Measurements from ENCODE around the gene CHCHD6.

The CHCHD6 gene

DNA sequence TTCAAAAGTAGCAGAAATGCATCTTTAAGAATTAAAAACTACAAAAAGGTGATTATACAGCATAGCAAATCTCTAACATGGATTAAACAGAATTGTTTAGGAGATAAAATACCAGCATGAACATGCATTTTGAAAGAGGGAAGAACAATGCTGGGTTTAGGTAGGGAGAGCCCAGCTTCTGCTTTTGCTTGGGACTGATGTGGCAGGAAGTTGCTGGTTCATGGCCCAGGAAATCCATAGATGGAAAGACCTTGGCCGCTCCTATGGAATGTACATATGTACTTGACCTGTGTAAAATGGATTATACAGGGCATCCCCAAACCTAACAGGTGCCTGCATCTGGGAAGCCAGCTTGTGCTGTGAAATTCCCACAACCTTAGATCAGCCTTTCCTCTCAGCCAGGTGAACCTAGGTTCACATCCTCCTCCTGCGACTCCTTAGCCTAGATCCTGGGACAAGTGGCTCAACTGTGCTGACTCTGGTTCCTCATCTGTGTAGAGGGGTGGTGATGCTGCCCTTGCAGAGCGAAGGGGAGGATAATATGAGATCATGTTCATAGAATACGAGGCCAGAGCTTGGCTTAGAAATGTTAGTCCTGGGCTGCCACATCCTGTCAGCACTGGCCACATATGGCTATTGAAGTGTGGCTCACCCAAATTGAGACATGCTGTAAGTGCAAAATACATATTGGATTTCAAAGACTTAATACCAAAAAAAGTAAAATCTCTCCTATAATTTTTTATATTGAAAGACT is 231.9 kb downstream of the CHCHD6 start:
- no peak overlapping the region for H3K27ac ChIP-seq
- no peaks in the 10 kb centered on the region for H3K9me3 ChIP-seq (ENCODE audit: low read depth, low read length)
- no peak for DNase-seq (ENCODE audit: low read depth, low spot score)
- TF ChIP-seq FOXP2 (optimal IDR thresholded peaks at IDR 0.05; ENCODE audit: control extremely low read depth, extremely low read length, insufficient read depth) (no peak), EZH2 (IDR thresholded peaks at IDR 0.05) (no peak), POLR2AphosphoS5 (IDR thresholded peaks at IDR 0.05; ENCODE audit: borderline replicate concordance, low read depth, low read length) (no peak)
- H3K4me3 ChIP-seq = no peak overlapping the region
- H3K36me3 ChIP-seq (ENCODE audit: insufficient read depth, low read length) = no peaks in the 10 kb centered on the region
- no peak overlapping the region for H3K9ac ChIP-seq (ENCODE audit: insufficient read length)

DNA sequence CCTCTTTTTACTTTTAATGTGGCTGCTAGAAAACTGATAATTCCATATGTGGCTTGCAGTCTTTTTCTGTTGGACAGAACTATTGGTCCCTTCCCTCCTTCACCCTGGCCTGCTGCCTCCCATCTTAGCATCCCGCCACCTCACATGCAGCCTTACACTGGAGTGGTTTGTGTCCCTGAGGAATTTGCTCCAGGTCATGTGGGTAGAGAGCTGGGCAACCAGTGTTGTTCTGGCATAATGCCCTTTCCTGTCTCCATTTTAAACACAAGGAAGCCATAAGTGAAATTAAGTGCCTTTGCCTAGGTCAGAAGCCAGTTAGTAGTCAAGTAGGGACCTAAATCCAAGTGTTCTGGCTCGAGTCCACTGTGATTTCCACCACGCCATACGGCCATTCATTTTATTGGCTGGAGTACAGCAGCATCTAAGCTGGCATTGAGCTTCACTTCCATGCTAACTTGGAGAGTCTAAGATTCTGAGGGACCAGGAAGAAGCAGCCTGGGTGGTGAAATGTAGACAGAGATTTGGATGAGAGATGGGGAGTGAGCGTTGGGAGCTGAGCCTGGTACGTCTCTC is 232.9 kb downstream of the CHCHD6 start:
- TF ChIP-seq FOXP2 (optimal IDR thresholded peaks at IDR 0.05; ENCODE audit: control extremely low read depth, extremely low read length, insufficient read depth) = no peak
- TF ChIP-seq POLR2AphosphoS5 (IDR thresholded peaks at IDR 0.05; ENCODE audit: borderline replicate concordance, low read depth, low read length) = no peak
- TF ChIP-seq EZH2 (IDR thresholded peaks at IDR 0.05) = no peak
- no peaks in the 10 kb centered on the region for H3K36me3 ChIP-seq (ENCODE audit: insufficient read depth, low read length)
- H3K4me3 ChIP-seq = no peak overlapping the region
- H3K9me3 ChIP-seq (ENCODE audit: low read depth, low read length) = no peaks in the 10 kb centered on the region
- DNase-seq (ENCODE audit: low read depth, low spot score) = no peak
- H3K27ac ChIP-seq = no peak overlapping the region
- no peak overlapping the region for H3K9ac ChIP-seq (ENCODE audit: insufficient read length)

DNA sequence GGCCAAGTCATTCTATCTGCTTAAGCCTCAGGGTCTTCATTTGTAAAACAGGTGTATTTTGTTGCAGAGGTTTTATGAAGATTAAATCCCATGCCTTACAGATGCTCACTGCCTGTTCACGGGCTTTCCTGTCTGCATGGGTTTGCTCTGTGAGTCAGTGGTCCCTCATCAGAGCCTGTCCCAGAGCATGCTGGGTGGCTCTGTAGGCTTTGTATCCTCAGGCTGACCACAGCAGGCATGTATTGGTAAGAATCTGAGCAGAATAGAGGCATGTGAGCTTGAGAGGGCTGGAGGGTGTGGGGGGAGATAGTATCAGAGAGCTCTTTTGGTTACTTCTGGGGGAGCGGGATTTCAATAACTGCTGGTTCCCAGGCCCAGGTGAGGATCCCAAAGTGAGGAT is 233.5 kb downstream of the CHCHD6 start:
- no peak for TF ChIP-seq FOXP2 (optimal IDR thresholded peaks at IDR 0.05; ENCODE audit: control extremely low read depth, extremely low read length, insufficient read depth)
- Histone ChIP-seq H3K27ac (no peak overlapping the region), H3K4me3 (no peak overlapping the region), H3K36me3 (ENCODE audit: insufficient read depth, low read length) (no peaks in the 10 kb centered on the region), H3K9ac (ENCODE audit: insufficient read length) (no peak overlapping the region), H3K9me3 (ENCODE audit: low read depth, low read length) (no peaks in the 10 kb centered on the region)
- no peak for DNase-seq (ENCODE audit: low read depth, low spot score)

DNA sequence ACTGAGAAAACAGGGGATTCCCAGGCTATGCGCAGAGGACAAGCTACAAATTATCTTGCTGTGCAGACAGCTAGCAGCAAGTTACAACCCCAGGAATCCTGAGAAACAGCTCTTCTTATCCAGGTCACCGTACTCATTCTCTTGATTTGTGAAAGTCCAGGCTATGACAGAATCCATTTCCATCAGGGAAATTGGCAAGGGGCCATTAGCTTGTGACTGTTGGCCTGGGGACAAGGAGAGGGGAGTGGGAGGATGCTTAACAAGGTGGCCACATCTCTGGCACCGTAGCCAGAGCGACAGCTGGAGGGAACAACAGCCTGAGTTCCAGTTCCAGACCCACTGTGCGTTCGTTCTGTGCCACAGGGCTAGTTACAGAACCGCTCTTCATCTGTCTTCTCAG is 233.9 kb downstream of the CHCHD6 start:
- DNase-seq (ENCODE audit: low read depth, low spot score) = no peak
- no peak for TF ChIP-seq POLR2AphosphoS5 (IDR thresholded peaks at IDR 0.05; ENCODE audit: borderline replicate concordance, low read depth, low read length)
- TF ChIP-seq FOXP2 (optimal IDR thresholded peaks at IDR 0.05; ENCODE audit: control extremely low read depth, extremely low read length, insufficient read depth) = no peak
- TF ChIP-seq EZH2 (IDR thresholded peaks at IDR 0.05) = no peak
- no peak overlapping the region for H3K27ac ChIP-seq
- no peak overlapping the region for H3K9ac ChIP-seq (ENCODE audit: insufficient read length)
- no peaks in the 10 kb centered on the region for H3K36me3 ChIP-seq (ENCODE audit: insufficient read depth, low read length)
- no peak overlapping the region for H3K4me3 ChIP-seq
- no peaks in the 10 kb centered on the region for H3K9me3 ChIP-seq (ENCODE audit: low read depth, low read length)

DNA sequence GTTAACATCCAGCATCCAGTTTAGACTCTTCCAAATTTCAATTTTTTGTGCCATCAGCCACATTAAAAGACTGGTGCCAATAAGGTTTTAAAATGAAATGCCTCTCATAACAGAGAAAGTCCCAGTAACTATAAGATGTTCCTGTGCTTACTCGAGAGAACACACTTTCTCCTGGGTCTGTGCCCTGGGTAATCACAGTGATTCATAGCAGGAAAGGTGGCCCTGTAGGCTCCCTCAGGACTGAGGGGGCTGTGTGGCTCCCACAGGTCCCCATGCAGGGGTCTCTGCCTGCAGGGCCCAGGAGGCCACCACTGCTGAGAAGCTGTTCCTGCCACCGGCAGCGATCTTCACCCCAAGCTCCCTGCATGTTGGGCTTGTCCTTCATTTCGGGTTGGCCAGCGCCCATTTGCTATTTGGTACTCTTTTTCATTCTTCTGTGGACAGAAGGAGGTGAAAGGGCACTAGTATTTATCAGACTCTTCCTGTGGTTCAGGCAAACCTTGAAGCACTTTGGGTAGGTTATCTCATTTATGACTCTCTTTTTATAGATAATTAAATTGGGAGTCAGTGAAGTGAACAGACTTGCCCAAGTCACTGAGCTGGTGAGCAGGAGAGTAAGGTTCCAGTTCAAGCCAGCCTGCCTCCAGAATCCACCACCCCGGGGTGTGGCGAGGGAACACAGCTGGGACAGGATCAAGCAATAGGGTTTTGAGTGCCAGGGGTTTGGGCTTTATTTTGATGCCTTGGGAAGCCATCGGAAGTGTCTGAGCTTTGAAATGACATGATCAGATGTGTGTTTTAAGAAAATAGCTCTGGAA is 234.7 kb downstream of the CHCHD6 start:
- Histone ChIP-seq H3K4me3 (no peak overlapping the region), H3K9me3 (ENCODE audit: low read depth, low read length) (no peaks in the 10 kb centered on the region), H3K9ac (ENCODE audit: insufficient read length) (no peak overlapping the region), H3K36me3 (ENCODE audit: insufficient read depth, low read length) (no peaks in the 10 kb centered on the region), H3K27ac (no peak overlapping the region)
- no peak for TF ChIP-seq FOXP2 (optimal IDR thresholded peaks at IDR 0.05; ENCODE audit: control extremely low read depth, extremely low read length, insufficient read depth)
- no peak for TF ChIP-seq EZH2 (IDR thresholded peaks at IDR 0.05)
- TF ChIP-seq POLR2AphosphoS5 (IDR thresholded peaks at IDR 0.05; ENCODE audit: borderline replicate concordance, low read depth, low read length) = no peak
- no peak for DNase-seq (ENCODE audit: low read depth, low spot score)

DNA sequence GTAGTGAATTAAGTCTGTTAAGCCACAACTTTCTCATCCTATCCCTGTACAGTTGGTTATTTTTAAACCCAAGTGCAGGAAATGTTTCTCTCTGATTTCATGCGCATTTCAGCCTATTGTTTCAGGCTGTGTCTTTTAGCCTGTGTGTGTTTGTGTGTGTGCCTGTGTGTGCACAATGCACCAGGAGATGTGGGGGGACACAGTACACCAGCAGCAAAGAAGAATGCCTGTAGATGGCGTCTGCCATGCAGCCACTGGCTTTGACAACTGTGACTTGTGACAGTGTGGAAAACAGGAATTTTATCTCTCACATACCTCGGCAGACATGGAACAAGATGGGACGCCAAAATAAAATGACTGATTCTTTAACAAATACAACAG is 235.3 kb downstream of the CHCHD6 start:
- Histone ChIP-seq H3K9me3 (ENCODE audit: low read depth, low read length) (no peaks in the 10 kb centered on the region), H3K4me3 (no peak overlapping the region), H3K9ac (ENCODE audit: insufficient read length) (no peak overlapping the region), H3K27ac (no peak overlapping the region), H3K36me3 (ENCODE audit: insufficient read depth, low read length) (no peaks in the 10 kb centered on the region)
- DNase-seq (ENCODE audit: low read depth, low spot score) = no peak
- TF ChIP-seq FOXP2 (optimal IDR thresholded peaks at IDR 0.05; ENCODE audit: control extremely low read depth, extremely low read length, insufficient read depth) (no peak), POLR2AphosphoS5 (IDR thresholded peaks at IDR 0.05; ENCODE audit: borderline replicate concordance, low read depth, low read length) (no peak), EZH2 (IDR thresholded peaks at IDR 0.05) (no peak)

DNA sequence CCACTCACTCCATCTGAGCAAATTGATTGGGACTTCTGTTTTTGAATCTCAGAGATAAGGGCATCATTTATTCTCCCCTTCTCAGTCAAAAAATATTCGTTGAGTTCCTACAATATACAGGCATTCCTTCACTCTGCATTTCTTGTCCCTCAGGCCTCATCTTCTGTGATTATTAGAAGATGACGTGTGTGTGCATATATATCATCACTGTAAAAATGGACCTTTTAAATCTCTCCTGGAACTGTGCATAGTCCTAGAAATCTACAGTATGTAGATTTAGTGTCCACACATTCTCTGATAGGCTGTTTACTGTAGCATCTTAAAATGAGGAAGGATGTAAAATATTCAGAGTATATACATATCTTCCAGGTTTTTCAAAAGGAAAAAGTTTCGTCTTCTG is 235.7 kb downstream of the CHCHD6 start:
- TF ChIP-seq POLR2AphosphoS5 (IDR thresholded peaks at IDR 0.05; ENCODE audit: borderline replicate concordance, low read depth, low read length) (no peak), EZH2 (IDR thresholded peaks at IDR 0.05) (no peak), FOXP2 (optimal IDR thresholded peaks at IDR 0.05; ENCODE audit: control extremely low read depth, extremely low read length, insufficient read depth) (no peak)
- Histone ChIP-seq H3K27ac (no peak overlapping the region), H3K9ac (ENCODE audit: insufficient read length) (no peak overlapping the region), H3K36me3 (ENCODE audit: insufficient read depth, low read length) (no peaks in the 10 kb centered on the region), H3K9me3 (ENCODE audit: low read depth, low read length) (no peaks in the 10 kb centered on the region), H3K4me3 (no peak overlapping the region)
- no peak for DNase-seq (ENCODE audit: low read depth, low spot score)

DNA sequence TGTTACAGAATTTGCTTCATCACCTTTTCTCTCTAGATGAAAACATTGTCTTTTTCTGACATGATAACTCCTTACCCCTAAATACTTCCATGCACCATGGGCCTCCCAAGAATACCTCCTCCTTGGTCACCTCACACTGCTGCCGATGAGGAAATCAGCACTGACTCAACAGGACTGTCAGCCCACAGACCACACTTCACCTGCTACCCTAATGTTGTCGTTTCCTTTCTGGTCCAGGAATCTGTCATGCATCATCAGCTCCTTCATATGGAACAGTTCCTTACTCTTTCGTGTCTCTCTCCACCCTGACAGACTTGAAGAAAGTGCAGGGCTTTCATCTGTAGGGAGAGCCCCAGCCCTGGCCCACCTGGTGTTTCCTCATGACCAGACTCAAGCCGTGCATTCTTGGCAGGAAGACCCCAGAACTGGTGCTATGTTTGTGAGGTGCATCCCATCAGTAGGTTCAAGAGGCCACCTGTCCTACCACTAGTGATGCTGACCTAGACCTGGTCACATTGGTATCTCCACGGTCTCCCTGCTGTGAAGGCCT is 237.8 kb downstream of the CHCHD6 start:
- no peak for DNase-seq (ENCODE audit: low read depth, low spot score)
- TF ChIP-seq FOXP2 (optimal IDR thresholded peaks at IDR 0.05; ENCODE audit: control extremely low read depth, extremely low read length, insufficient read depth) (no peak), EZH2 (IDR thresholded peaks at IDR 0.05) (no peak), POLR2AphosphoS5 (IDR thresholded peaks at IDR 0.05; ENCODE audit: borderline replicate concordance, low read depth, low read length) (no peak)
- Histone ChIP-seq H3K27ac (no peak overlapping the region), H3K4me3 (no peak overlapping the region), H3K9ac (ENCODE audit: insufficient read length) (no peak overlapping the region), H3K9me3 (ENCODE audit: low read depth, low read length) (no peaks in the 10 kb centered on the region), H3K36me3 (ENCODE audit: insufficient read depth, low read length) (no peaks in the 10 kb centered on the region)

Measured in SK-N-MC (cell line).